GM18858 (cell line): Measurements from ENCODE around the gene STMP1.

Experiments used
- ATAC-seq: cut with Tn5 transposase; IDR thresholded peaks from one replicate; pipeline ENCODE4 v1.9.1; 2021; ENCODE audit not compliant: unreplicated experiment

Gene STMP1

GRCh38 chr7:135693558-135693957 lies 31.2 kb downstream of the STMP1 start:
- ATAC-seq, result no peak

- ATAC-seq, result no peak
These were observed 35.1 kb downstream of the STMP1 start for GRCh38 chr7:135697276-135698049.

GRCh38 chr7:135704074-135704473 lies 41.8 kb downstream of the STMP1 start:
- ATAC-seq, result no peak

GRCh38 chr7:135704698-135705097 lies 42.4 kb downstream of the STMP1 start:
- no peak for ATAC-seq

GRCh38 chr7:135706038-135706742 lies 43.9 kb downstream of the STMP1 start:
- no peak for ATAC-seq

GRCh38 chr7:135706858-135707569 lies 44.7 kb downstream of the STMP1 start:
- ATAC-seq, result no peak

GRCh38 chr7:135707570-135707966 lies 45.3 kb downstream of the STMP1 start:
- ATAC-seq, result no peak

- ATAC-seq, result no peak
These were observed 45.7 kb downstream of the STMP1 start for GRCh38 chr7:135708041-135708440.

- ATAC-seq, result no peak
These were observed 47.2 kb downstream of the STMP1 start for GRCh38 chr7:135709508-135709907.

- no peak for ATAC-seq
These were observed 48.3 kb downstream of the STMP1 start for GRCh38 chr7:135710417-135711138.

GRCh38 chr7:135711139-135711469 lies 48.8 kb downstream of the STMP1 start:
- ATAC-seq, result no peak

- no peak for ATAC-seq
These were observed 50.0 kb downstream of the STMP1 start for GRCh38 chr7:135712182-135712782.

GRCh38 chr7:135712796-135713195 lies 50.5 kb downstream of the STMP1 start:
- ATAC-seq, result no peak

GRCh38 chr7:135713836-135714470 lies 51.6 kb downstream of the STMP1 start:
- no peak for ATAC-seq

- ATAC-seq, result no peak
These were observed 52.3 kb downstream of the STMP1 start for GRCh38 chr7:135714534-135715009.

GRCh38 chr7:135715055-135715522 lies 52.8 kb downstream of the STMP1 start:
- ATAC-seq, result no peak

- ATAC-seq, result no peak
These were observed 53.4 kb downstream of the STMP1 start for GRCh38 chr7:135715673-135716072.

- ATAC-seq, result no peak
These were observed 54.4 kb downstream of the STMP1 start for GRCh38 chr7:135716677-135717238.

- no peak for ATAC-seq
These were observed 55.4 kb downstream of the STMP1 start for GRCh38 chr7:135717693-135718092.

- no peak for ATAC-seq
These were observed 55.9 kb downstream of the STMP1 start for GRCh38 chr7:135718219-135718618.
